ENCODE data around the gene ETFRF1.

ETFRF1 gene, protein sequence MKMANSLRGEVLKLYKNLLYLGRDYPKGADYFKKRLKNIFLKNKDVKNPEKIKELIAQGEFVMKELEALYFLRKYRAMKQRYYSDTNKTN

DNA sequence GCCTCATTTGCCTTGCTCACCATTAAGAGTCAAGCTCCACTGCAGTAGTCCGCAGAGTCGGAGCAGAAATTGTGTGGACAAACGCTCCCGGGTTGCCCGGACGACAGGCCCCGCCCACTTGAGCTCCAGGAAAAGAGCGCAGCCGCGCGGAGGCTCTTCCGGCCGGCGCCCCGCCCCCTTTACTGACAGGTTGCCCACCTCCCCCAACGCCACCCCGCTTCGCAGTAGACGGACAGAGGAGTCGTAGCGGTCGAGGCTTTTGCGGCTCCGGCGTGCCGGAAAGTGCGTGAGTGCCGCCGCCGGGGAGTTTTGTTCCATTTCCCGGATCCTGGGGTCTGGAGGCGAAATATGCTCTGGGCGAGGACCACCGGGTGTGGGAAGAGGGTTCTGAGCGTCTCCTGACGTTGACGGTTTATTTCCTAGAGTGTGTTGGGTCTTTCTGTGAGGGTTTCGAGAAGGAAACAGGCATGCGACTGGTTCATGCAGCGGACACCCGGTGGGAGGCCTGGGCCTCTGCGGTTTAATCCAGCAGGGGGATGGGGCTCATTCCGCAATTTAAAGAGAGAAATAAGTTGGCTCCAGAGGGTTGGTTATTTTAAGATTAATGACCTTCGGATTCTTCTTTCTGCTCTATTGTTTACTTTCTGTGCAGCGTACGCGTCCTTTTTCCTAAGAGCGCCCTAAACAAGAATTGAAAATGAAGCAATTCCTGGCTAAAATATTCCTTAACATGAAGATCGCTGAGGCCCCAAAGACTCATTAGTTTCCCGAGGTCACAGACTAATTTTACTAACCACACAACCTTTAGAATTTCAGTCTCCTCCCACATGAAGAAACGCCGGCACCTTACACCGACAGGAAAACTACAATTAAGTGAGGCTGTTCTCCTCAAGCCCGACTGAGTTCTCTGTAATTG is at the start of gene ETFRF1, which contains the start of gene DNAI7:
Gene ETFRF1, plus strand, starts transcription at position 182 of the 916 bp plus-strand sequence. CDS start 8,720 bp downstream, outside the sequence.
Gene DNAI7, minus strand, starts transcription at position 105 of the 916 bp plus-strand sequence. Its CDS starts 82 bp downstream, at position 23.
- peak; percentile 83 for DNase-seq (ENCODE audit: low read depth)

DNA sequence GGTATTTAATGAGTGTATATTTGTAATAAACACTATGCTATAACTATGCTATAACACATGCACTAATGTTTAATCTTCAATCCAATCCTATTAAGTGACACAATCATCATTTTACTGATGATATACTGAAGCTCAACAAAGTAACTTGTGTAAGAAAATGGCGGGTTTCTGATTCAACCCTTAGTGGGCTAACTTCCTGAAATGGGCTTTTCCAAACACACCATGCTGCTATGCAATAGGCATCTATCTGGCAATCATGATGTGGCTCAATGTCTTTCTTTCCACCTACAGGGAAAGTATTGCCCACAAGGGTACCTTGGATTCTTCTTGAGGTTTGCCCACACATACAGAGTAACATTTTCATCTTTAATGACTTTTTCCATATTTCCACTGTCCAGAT is 48.4 kb upstream of the ETFRF1 start:
- DNase-seq (ENCODE audit: low read depth) = no peak

DNA sequence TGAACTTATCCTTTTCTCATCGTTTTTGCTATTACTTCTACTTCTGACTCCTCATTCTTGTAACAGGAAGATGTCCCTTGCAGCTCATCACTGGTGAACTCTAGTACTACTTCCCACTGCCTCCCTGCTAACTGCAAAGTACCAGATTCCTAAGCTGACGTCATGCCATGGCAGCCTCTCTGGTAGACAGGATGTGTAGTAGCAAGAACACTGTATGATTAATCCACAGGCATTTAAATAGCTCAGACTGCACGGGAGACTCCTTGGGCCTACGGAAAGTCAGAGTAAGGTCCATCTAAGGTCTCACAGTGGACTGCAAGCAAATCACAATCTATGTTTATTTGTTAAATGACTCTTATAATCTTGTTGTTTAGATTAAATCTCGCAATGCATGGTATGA is 43.6 kb upstream of the ETFRF1 start:
- peak; percentile 86 for DNase-seq (ENCODE audit: low read depth)

DNA sequence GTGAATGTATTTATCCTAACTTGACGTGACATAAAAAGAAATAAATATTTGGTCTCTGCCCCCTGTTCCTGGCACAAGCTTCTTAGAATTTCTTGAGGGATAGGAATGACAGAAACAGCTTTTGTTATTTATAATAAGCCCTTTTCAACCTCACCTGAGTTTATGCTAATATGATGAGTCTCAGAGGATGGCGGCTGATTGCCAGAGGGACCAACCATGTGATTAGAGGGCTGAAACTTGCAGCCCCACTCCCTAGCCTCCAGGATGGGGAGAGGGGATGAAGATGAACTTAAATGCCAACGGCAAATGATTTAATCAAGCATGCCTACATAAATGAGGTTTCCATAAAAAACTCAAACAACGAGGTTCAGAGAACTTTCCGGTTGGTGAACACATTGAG is 43.0 kb upstream of the ETFRF1 start:
- no peak for DNase-seq (ENCODE audit: low read depth)

DNA sequence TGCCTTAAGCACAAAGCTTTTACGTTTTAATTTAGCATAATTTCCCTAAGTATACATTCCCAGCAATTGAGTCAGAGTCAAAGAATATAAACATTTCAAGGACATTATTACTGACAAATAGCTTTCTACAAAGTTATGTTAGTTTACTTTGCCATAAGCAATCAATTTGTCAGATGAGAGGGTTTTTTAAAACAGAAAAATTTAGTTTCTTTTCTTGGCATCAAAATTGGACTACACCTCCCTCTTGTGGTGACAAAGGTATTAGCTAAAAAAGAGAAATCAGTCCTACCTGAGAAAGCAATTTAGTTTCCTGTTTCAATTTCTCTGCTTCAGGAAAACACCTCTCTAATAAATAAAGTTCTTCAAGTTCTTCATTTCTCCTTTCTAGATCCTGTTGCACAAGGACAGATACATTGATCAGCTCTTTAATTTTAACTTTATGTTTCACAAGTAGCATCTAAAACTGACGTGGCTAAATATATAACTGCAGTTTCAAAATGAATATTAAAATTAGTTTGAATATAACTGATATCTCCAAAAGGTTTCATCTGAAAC is 39.9 kb upstream of the ETFRF1 start:
- DNase-seq (ENCODE audit: low read depth) = no peak

DNA sequence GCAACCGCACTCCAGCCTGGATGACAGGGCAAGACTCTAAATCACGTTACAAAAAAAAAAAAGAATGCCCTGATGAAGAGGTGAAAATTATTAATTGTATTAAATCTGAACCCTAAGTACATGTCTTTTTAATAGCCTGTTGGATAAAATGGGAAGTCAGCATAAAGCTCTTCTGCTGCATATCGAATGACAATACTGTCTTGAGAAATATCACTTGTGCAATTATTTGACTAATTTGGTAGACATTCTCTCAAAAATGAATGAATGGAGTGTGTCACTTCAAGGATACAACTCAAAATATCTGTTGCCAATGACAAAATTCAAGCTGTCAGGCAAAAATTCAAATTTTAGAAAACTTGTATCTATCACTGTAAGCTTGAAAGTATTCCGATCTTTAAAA is 39.0 kb upstream of the ETFRF1 start:
- no peak for DNase-seq (ENCODE audit: low read depth)

DNA sequence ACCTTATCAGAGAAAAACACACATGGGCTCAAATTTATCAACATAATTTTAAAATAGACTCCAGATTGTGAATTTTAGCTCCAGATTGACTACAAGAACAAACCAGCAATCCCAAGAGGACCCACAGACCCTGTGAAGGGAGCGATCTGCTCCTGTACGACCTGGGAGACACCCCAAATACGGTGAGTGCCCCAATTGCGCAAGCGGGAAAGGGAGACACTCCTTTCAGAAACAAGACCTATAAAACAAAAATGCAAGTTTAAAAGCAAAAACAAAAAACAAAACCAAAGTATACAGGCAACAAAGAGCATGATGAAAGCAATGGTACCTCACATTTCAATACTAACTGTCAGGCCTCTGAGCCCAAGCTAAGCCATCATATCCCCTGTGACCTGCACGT is 32.2 kb upstream of the ETFRF1 start:
- DNase-seq (ENCODE audit: low read depth) = no peak

DNA sequence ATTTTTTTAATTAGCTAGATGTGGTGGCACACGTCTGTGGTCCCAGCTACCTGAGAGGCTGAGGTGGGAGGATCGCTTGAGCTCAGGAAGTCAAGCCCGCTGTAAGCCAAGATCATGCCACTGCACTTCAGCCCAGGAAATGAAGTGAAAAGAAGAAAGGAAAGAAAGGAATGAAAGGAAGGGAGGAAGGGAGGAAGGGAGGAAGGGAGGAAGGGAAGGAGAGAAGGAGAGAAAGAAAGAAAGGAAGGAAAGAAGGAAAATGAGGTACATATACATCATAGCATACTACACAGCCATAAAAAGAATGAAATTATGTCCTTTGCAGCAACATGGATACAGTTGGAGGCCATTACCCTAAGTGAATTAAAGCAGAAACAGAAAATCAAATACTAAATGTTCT is 12.3 kb upstream of the ETFRF1 start:
- DNase-seq (ENCODE audit: low read depth) = no peak

DNA sequence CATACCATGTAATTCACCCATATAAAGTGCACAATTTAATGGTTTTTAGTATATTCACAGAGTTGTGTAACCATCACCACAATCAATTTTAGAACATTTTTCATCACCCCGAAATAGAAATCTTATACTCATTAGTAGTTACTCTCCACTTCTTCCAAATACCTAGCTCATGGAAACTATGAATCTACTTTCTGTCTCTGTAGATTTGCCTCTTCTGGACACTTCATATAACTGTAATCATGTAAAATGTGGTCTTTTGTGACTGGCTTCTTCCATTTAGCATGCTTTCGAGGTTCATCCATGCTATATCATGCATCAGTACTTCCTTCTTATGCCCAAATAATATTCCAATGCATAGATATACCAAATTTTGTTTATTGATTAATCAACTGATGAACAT is 10.9 kb upstream of the ETFRF1 start:
- no peak for DNase-seq (ENCODE audit: low read depth)

DNA sequence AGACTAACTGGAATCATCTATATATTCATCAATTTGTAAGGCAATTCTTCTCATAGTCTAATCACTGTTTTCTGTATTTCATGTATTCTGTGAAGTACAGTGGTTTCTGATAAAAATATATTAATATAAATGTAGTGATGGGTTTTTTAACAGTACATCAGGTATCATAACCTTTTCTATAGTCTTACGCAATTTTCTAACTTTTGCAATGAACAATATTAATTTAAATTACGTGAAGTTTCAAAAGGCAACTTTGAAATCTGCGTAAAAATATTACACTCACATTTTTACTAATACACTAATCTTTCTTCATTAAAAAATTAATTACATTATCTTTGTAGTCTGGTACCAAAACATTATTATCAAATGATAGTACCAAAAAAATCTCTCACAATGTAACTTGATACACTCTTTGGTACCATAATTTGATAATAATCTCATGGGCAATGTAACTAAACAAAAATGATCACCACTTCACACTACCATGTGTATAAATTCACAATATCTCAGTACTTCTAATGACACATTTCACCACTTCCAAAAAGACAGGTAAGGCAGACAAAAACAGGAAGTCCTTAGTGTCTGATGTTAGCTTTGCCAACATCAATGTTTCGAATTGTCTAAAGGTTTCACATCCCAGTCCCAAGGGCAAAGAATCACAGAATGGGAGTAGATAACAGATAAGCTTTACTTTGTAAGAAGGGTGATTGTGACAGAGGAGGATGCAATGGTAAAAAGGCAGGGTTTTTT is 8.8 kb upstream of the ETFRF1 start:
- DNase-seq (ENCODE audit: low read depth) = no peak

DNA sequence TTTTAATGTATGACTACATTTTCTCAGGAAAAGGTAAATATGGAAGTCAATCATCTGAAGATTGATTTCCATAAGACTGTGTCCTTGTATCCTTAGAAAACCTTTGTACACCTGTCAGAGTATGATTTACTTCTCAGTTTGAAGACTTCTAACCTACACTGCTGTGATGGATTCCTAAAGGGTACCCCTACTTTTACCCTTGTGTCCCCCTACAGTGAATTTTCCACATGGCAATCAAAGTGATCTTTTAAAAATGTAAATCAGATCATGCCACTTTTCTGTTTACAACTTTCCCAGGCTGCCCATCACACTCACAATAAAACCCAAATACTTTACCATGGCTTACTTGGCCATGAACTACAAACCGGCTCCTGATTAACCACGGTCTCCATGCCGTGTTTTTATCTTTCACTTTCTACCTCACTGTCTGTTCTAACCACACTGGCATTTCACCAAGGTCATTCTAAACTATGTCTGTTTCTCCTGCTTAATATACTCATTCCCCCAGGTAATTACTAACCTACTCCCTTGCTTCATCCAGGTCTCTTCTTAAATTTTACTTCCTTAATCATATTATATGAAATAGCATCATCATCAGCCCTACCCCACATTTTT is 8.1 kb upstream of the ETFRF1 start:
- no peak for DNase-seq (ENCODE audit: low read depth)

DNA sequence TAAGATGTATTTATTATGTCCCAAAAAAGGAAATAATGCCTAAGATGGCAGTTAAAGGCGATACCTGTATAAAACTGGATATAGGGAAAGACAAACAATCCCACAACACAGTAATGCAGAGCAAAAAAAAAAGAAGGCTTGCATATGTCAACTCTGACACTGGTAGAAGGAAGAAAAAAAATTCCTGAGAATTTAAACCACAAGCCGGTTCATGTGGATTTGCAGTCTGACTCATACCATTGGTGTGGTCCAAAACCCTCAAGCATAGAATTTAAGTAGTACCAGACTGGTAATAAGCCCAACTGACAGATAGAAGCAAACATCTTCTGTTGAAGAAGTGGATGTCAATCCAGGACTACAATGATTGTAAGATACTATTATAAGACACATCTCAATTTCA is 7.3 kb upstream of the ETFRF1 start:
- DNase-seq (ENCODE audit: low read depth) = peak; percentile 77

DNA sequence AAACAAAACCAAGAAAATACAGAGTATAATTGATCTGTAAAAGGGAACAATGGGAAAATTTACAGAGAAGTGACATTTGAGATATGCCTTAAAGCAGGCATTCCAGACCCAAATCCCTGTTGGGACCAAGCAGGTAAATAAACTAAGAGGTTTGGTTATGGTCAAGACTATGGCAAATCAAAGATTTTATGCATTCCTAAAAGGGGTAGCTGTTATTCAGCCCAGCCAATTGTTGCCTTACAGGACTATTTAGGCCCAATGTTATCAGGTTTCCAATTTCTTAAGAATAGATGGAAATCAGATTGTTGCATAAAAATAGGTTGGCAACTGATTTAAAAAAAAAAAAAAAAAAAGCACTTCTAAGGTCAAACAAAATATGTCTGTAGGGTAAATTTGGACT is 5.4 kb upstream of the ETFRF1 start:
- DNase-seq (ENCODE audit: low read depth) = no peak

DNA sequence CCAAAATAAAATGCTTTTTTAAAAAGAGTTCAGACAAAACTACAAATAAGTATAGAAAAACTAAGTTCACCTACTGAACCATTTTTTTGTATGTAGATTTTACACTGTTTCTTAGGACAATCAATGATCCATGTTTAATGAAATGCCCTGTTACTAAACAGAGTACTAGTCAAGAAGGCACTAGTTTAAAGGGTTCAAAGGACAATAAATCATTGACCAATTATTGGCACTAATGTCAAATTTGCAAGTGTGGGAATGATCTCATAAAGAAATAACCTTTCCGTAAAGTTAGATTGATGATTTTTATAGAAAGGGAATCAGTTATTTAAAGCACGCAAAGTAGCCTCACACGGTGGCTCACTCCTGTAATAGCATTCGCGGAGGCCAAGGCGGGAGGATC is 4.2 kb upstream of the ETFRF1 start:
- no peak for DNase-seq (ENCODE audit: low read depth)

DNA sequence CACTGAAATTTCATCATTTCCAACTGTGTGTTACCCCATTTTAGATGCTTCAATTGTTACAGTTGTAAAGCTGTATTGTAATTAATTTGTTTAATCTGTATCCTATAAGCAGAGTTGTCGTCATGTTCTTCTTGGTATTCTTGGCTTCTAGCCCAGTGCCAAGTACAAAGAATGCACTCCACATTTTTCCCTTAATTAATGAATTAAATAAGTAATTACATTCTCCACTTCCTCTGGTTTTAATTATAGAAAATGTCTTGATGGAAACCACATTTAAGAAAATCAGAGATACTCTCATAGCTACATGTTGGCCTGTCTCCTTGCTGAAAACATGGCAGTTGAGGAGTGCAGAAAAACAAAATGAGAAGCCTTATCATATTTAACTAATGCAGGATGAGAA is 823 bp upstream of the ETFRF1 start:
- no peak for DNase-seq (ENCODE audit: low read depth)

DNA sequence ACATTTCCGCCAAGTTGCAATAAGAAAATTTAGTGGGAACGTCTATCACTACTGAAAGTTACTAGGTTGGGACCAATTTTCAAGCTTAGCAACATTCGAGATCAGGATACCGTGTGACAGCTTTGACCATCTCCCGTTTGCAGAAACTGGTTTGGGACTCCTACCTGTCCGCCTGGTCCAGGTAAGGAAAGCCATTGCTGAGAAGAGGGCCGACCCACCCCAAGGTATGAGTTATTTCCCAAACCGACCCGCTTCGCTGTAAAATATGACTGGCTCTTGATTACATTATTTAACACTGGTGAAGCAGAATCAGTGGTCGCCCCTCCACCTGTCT is 348 bp upstream of the ETFRF1 start:
- DNase-seq (ENCODE audit: low read depth) = no peak

DNA sequence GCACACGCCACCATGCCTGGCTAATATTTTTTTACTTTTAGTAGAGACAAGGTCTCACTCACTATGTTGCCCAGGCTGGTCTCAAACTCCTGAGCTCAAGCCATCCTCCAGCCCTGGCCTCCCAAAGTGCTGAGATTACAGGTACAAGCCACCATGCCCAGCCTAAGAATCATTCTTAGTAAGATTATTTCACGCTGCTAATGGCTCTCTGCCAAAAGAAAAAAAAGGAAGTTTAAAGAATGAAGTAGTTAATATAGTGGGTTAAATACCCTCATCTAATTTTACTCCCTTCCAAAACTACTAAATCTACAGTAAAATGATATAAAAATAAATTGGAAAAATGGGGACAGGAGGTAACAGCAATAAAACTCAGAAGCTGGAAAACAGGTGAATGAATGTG is 2.6 kb downstream of the ETFRF1 start:
- no peak for DNase-seq (ENCODE audit: low read depth)

DNA sequence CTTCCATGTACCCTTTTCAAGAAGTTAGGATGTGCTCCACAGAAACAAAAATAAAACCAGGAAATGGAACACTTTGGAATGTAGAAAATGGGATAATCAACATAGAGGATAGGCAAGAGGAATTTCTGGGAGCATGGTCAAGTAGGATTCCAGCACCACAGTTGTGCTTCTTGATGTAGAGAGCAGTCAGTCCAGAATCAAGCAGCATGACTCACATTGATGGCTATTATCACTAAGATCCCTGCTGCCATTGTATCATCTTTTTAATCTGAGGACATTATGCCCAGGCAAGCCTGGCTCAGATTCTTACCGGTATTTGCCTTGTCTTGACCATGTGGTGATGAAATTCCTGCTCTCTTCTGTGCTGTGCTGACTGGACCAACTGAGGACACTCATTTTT is 5.7 kb downstream of the ETFRF1 start:
- peak; percentile 33 for DNase-seq (ENCODE audit: low read depth)

DNA sequence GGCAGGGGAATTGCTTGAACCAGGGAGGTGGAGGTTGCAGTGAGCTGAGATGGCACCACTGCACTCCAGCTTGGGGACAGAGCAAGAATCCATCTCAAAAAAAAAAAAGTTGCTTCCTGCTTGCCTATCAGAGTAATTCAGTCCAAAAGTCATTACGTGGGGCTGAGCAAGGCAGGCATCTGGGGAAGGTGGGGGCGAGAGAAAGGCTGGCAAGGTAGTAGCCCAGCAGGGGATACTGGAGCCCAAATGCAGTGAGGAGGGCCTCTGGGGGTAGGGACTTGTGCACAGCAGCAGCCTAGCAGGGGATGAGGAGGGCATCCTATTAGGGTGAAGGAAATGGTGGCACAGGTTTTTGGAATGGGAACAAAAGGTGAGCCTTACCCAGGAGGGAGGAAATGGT is 7.1 kb downstream of the ETFRF1 start:
- no peak for DNase-seq (ENCODE audit: low read depth)

DNA sequence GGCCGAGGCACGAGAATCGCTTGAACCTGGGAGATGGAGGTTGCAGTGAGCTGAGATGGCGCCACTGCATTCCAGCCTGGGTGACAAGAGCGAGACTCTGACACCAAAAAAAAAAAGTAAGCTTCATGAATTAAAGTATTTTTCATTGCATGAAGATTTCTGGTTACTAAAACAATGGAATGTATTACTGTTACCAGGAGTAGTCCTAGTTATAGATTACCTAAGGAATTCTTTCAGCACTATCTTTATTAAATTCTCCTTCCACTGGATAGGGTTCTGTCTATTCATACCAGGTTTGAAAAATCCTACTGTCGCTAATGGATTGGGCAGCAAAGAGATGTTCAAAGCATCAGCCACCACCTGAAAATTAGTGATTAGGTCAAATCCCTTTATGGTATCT is 12.4 kb downstream of the ETFRF1 start:
- no peak for DNase-seq (ENCODE audit: low read depth)

DNA sequence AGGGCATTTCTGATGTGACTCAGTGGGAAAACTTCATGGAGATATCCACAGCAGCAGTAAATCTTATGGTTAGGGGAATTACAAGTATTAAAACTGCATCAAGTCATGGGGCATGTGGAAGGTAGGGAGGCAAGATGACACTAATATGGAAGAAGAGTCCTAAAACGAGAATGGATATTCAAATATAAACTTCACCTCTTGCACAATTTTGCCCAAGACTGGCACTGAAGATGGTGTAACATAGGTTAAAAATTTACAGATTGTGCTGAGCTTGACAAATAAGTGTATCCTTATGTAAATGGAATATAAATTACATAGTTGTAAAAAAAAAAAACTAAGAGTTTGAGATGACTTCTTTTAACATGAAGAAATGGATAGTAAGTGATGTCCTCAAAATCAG is 12.8 kb downstream of the ETFRF1 start:
- no peak for DNase-seq (ENCODE audit: low read depth)

DNA sequence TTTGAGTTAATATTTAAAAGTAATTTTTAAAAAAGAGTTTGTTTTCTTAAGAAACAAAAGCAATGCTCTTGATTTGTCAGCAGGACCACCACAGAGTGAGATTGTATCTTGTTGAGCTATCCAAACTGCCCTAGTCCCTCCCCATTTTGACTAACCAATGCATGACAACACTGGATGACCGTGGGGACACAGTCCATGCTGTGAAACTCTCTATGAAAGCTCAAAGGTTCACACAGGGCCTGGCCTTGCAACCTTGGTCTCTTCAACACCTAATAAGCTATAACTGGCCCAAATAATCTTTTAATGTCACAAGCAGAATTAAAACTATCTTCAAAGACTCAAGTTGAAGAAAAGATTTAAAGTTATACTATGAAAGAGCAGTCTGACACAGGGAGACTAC is 13.5 kb downstream of the ETFRF1 start:
- DNase-seq (ENCODE audit: low read depth) = no peak

Data from GM04504 (cell line).